Measurements from ENCODE around the gene NAP1L1. TPM values are rescaled to one million over a fixed set of nuclear protein-coding genes. Genes with fewer than 3 reads are reported as not detected.

NAP1L1 gene
- total RNA-seq, 1 experiment from 2014 or later: 467 TPM

- intact Hi-C loops (cut with micrococcal nuclease; ENCODE audit: unreplicated experiment): loop anchor here (2.0 to 10.0 kb wide), 3 partner anchors 77 to 473 kb away; partner anchors contain the start of gene OSBPL8
- CTCF ChIA-PET: interaction anchor here (0.7 to 2.7 kb wide), 4 partner anchors 16 to 374 kb away, joined by 3 to 7 read pairs (median 3); no protein-coding TSS in a partner anchor
- peak overlapping the region; percentile 44 for H3K4me3 Mint-ChIP-seq (ENCODE audit: low read depth, unreplicated experiment)
- H3K4me1 Mint-ChIP-seq (ENCODE audit: low read depth, unreplicated experiment): peaks cover 42% of the 10 kb centered on the region
- H3K27ac Mint-ChIP-seq (ENCODE audit: unreplicated experiment): peak overlapping the region; percentile 24
- H3K9me3 Mint-ChIP-seq (ENCODE audit: low read depth, unreplicated experiment): peaks cover 5% of the 10 kb centered on the region
- no peaks in the 10 kb centered on the region for H3K27me3 Mint-ChIP-seq (ENCODE audit: unreplicated experiment)
- peaks cover 52% of the 10 kb centered on the region for H3K36me3 Mint-ChIP-seq (ENCODE audit: insufficient read depth, unreplicated experiment)
- DNase-seq: no peak
- no TSS peak for BruUV-seq (replicated peaks)
- TF ChIP-seq CTCF (IDR thresholded peaks at IDR 0.05; ENCODE audit: unreplicated experiment): no peak
Observed at GRCh38 chr12:76081909-76082308, 2.6 kb downstream of the NAP1L1 start.

- Mint-ChIP-seq H3K4me1 (ENCODE audit: low read depth, unreplicated experiment) (peaks cover 48% of the 10 kb centered on the region), H3K27me3 (ENCODE audit: unreplicated experiment) (no peaks in the 10 kb centered on the region)
- intact Hi-C loops (cut with micrococcal nuclease; ENCODE audit: unreplicated experiment): loop anchor here (2.0 to 10.0 kb wide), 3 partner anchors 78 to 474 kb away; partner anchors contain the start of gene OSBPL8
Observed at GRCh38 chr12:76080729-76081415, 3.6 kb downstream of the NAP1L1 start.

GRCh38 chr12:76080017-76080728 is 4.3 kb downstream of the NAP1L1 start:
- BruUV-seq (replicated peaks): no TSS peak

More at GRCh38 chr12:76080729-76081415, 3.6 kb downstream of the NAP1L1 start:
- CTCF ChIA-PET: interaction anchor here (1.3 to 2.7 kb wide), 3 partner anchors 25 to 376 kb away, joined by 3 to 7 read pairs (median 3); no protein-coding TSS in a partner anchor
- no peak overlapping the region for H3K4me3 Mint-ChIP-seq (ENCODE audit: low read depth, unreplicated experiment)
- peaks cover 5% of the 10 kb centered on the region for H3K9me3 Mint-ChIP-seq (ENCODE audit: low read depth, unreplicated experiment)
- no TSS peak for BruUV-seq (replicated peaks)
- H3K36me3 Mint-ChIP-seq (ENCODE audit: insufficient read depth, unreplicated experiment): peaks cover 49% of the 10 kb centered on the region
- DNase-seq: peak; percentile 18
- TF ChIP-seq CTCF (IDR thresholded peaks at IDR 0.05; ENCODE audit: unreplicated experiment): peak; percentile 35
- H3K27ac Mint-ChIP-seq (ENCODE audit: unreplicated experiment): no peak overlapping the region

More at GRCh38 chr12:76080017-76080728, 4.3 kb downstream of the NAP1L1 start:
- no peak overlapping the region for H3K4me3 Mint-ChIP-seq (ENCODE audit: low read depth, unreplicated experiment)
- H3K4me1 Mint-ChIP-seq (ENCODE audit: low read depth, unreplicated experiment): peaks cover 45% of the 10 kb centered on the region
- H3K9me3 Mint-ChIP-seq (ENCODE audit: low read depth, unreplicated experiment): peaks cover 5% of the 10 kb centered on the region
- H3K27me3 Mint-ChIP-seq (ENCODE audit: unreplicated experiment): no peaks in the 10 kb centered on the region
- CTCF ChIA-PET: interaction anchor here (1.3 to 2.7 kb wide), 2 partner anchors 255 to 376 kb away, joined by 3 to 7 read pairs; no protein-coding TSS in a partner anchor
- H3K36me3 Mint-ChIP-seq (ENCODE audit: insufficient read depth, unreplicated experiment): peaks cover 42% of the 10 kb centered on the region
- DNase-seq: no peak
- no peak for TF ChIP-seq CTCF (IDR thresholded peaks at IDR 0.05; ENCODE audit: unreplicated experiment)
- no peak overlapping the region for H3K27ac Mint-ChIP-seq (ENCODE audit: unreplicated experiment)
- intact Hi-C loops (cut with micrococcal nuclease; ENCODE audit: unreplicated experiment): loop anchor here (2.0 to 10.0 kb wide), 3 partner anchors 79 to 475 kb away; partner anchors contain the start of gene OSBPL8

Measured in Calu3 (cell line).